Smooth muscle cell (in vitro differentiated cells): ENCODE measurements around the gene PXDN. TPM values are rescaled to one million over a fixed set of nuclear protein-coding genes. Genes with fewer than 3 reads are reported as not detected.
"Not testable (repeated sequence)": the region's sequence is repeated elsewhere in the genome, so short reads cannot be mapped to it uniquely, and the experiment has no call there.

Experiments
- DNase-seq: peaks from one replicate; lab custom pipeline; 2025; ENCODE audit not compliant: unreplicated experiment; lab: John Stamatoyannopoulos, UW
- H2AFZ ChIP-seq: fragments of 200-600 bp; sonication (generic); 2 replicates; pipeline ENCODE4 v1.6.0; 2016; ENCODE audit warnings: antibody characterized with exemption, low read depth, mild to moderate bottlenecking
- H3F3A ChIP-seq: fragments of 200-600 bp; sonication (generic); 2 replicates; pipeline ENCODE4 v1.6.0; 2017; ENCODE audit warnings: antibody characterized with exemption, low read depth
- H3K27ac ChIP-seq: fragments of 200-600 bp; sonication (generic); 2 replicates; pipeline ENCODE4 v1.5.1; 2016; ENCODE audit warnings: low read depth, mild to moderate bottlenecking
- H3K27me3 ChIP-seq: fragments of 200-600 bp; sonication (generic); 2 replicates; pipeline ENCODE4 v1.6.1; 2016; ENCODE audit warnings: low read depth, mild to moderate bottlenecking
- H3K36me3 ChIP-seq: fragments of 200-600 bp; sonication (generic); 2 replicates; pipeline ENCODE4 v1.5.1; 2016; ENCODE audit warnings: low read depth
- H3K4me1 ChIP-seq: fragments of 200-600 bp; sonication (generic); 2 replicates; pipeline ENCODE4 v1.5.1; 2016; ENCODE audit warnings: low read depth
- H3K4me2 ChIP-seq: fragments of 200-600 bp; sonication (generic); 2 replicates; pipeline ENCODE4 v1.6.0; 2016; ENCODE audit warnings: mild to moderate bottlenecking
- H3K4me3 ChIP-seq: fragments of 200-600 bp; sonication (generic); 2 replicates; pipeline ENCODE4 v1.5.1; 2016; ENCODE audit warnings: mild to moderate bottlenecking
- H3K79me2 ChIP-seq: fragments of 200-600 bp; sonication (generic); 2 replicates; pipeline ENCODE4 v1.6.0; 2016; ENCODE audit warnings: low read depth, mild to moderate bottlenecking
- H3K9ac ChIP-seq: fragments of 200-600 bp; sonication (generic); 2 replicates; pipeline ENCODE4 v1.6.0; 2016; ENCODE audit warnings: low read depth
- H3K9me3 ChIP-seq: fragments of 200-600 bp; sonication (generic); replicated peaks from 2 replicates; pipeline ENCODE4 v1.5.1; 2016; ENCODE audit warnings: low read depth
- H4K20me1 ChIP-seq: fragments of 200-600 bp; sonication (generic); 2 replicates; pipeline ENCODE4 v1.6.0; 2016; ENCODE audit warnings: low read depth
- CTCF ChIP-seq: fragments of 200-600 bp; sonication (generic); IDR thresholded peaks from 2 replicates; pipeline ENCODE4 v1.5.1; 2017; ENCODE audit warnings: borderline replicate concordance, mild to moderate bottlenecking, antibody characterized with exemption; ENCODE audit not compliant: insufficient read depth, poor library complexity, severe bottlenecking
- WGBS: methylation state at CpG from one replicate; pipeline ENCODE4 v1.1.7; 2016; ENCODE audit warnings: low lambda C conversion rate; 5-methylcytosine and 5-hydroxymethylcytosine counted together
- polyA plus RNA-seq: library from polyadenylated mRNA; unstranded; fragments of >200 nt; fragmentation: Nextera tagmentation; extraction: Ambion mirVana; gene quantifications from 2 replicates; pipeline ENCODE4 v1.2.1, GENCODE V29; 2016
- total RNA-seq: library from RNA; depleted of rRNA; stranded (reverse); fragments of >200 nt; gene quantifications from 2 replicates; pipeline ENCODE4 v1.2.3, GENCODE V29; 2014

PXDN gene
- total and polyA plus RNA-seq, 2 experiments from 2014 or later, result 328 to 333 TPM

GRCh38 chr2:1759611-1759930 is 15.3 kb upstream of the PXDN start:
- no peaks in the 10 kb centered on the region for H3K79me2 ChIP-seq
- DNase-seq, result no peak
- TF ChIP-seq CTCF, result no peak
- H3K36me3 ChIP-seq, result no peaks in the 10 kb centered on the region
- no peak overlapping the region for H3K9ac ChIP-seq
- H3K27ac ChIP-seq, result no peak overlapping the region
- no peak overlapping the region for H3K4me2 ChIP-seq
- H3F3A ChIP-seq, result no peaks in the 10 kb centered on the region
- H3K4me3 ChIP-seq, result no peak overlapping the region
- H3K27me3 ChIP-seq, result no peaks in the 10 kb centered on the region
- H4K20me1 ChIP-seq, result no peaks in the 10 kb centered on the region
- 95% methylated on average over 13 of the region's 13 CpGs for WGBS
- H2AFZ ChIP-seq, result no peak overlapping the region
- H3K4me1 ChIP-seq, result no peaks in the 10 kb centered on the region
- no peaks in the 10 kb centered on the region for H3K9me3 ChIP-seq

GRCh38 chr2:1758774-1759610 is 14.7 kb upstream of the PXDN start:
- no peaks in the 10 kb centered on the region for H4K20me1 ChIP-seq
- H3F3A ChIP-seq, result no peaks in the 10 kb centered on the region
- H3K9me3 ChIP-seq, result no peaks in the 10 kb centered on the region
- no peak overlapping the region for H3K27ac ChIP-seq
- H3K4me1 ChIP-seq, result no peaks in the 10 kb centered on the region
- no peak for TF ChIP-seq CTCF
- H2AFZ ChIP-seq, result no peak overlapping the region
- no peak overlapping the region for H3K4me2 ChIP-seq
- H3K27me3 ChIP-seq, result no peaks in the 10 kb centered on the region
- H3K36me3 ChIP-seq, result no peaks in the 10 kb centered on the region
- DNase-seq, result no peak
- no peak overlapping the region for H3K4me3 ChIP-seq
- no peaks in the 10 kb centered on the region for H3K79me2 ChIP-seq
- no peak overlapping the region for H3K9ac ChIP-seq
- 90% methylated on average over 20 of the region's 26 CpGs for WGBS

GRCh38 chr2:1758171-1758570 is 13.9 kb upstream of the PXDN start:
- Histone ChIP-seq H4K20me1 (no peaks in the 10 kb centered on the region), H3K79me2 (no peaks in the 10 kb centered on the region), H2AFZ (no peak overlapping the region), H3K27ac (no peak overlapping the region), H3K4me2 (no peak overlapping the region), H3K9me3 (no peaks in the 10 kb centered on the region), H3K4me3 (no peak overlapping the region), H3K9ac (no peak overlapping the region), H3F3A (no peaks in the 10 kb centered on the region), H3K4me1 (no peaks in the 10 kb centered on the region), H3K27me3 (no peaks in the 10 kb centered on the region), H3K36me3 (no peaks in the 10 kb centered on the region)
- no peak for TF ChIP-seq CTCF
- no peak for DNase-seq
- WGBS, result 53% methylated on average over 5 of the region's 5 CpGs

GRCh38 chr2:1757567-1757966 is 13.3 kb upstream of the PXDN start:
- Histone ChIP-seq H3K27ac (no peak overlapping the region), H3K36me3 (no peaks in the 10 kb centered on the region), H3K79me2 (no peaks in the 10 kb centered on the region), H3K27me3 (no peaks in the 10 kb centered on the region), H3K9me3 (no peaks in the 10 kb centered on the region), H3K4me3 (no peak overlapping the region), H3K4me1 (no peaks in the 10 kb centered on the region), H3K9ac (no peak overlapping the region), H3K4me2 (no peak overlapping the region), H4K20me1 (no peaks in the 10 kb centered on the region), H2AFZ (no peak overlapping the region), H3F3A (no peaks in the 10 kb centered on the region)
- TF ChIP-seq CTCF, result no peak
- 86% methylated on average over 4 of the region's 4 CpGs for WGBS
- DNase-seq, result no peak

- peak overlapping the region; percentile 64 for H3K27ac ChIP-seq
- not testable (repeated sequence) for H2AFZ ChIP-seq, H3K9me3 ChIP-seq, H3K4me2 ChIP-seq, H3K27me3 ChIP-seq, H3K79me2 ChIP-seq, H4K20me1 ChIP-seq, DNase-seq, H3K9ac ChIP-seq, H3F3A ChIP-seq, H3K4me3 ChIP-seq, H3K36me3 ChIP-seq, H3K4me1 ChIP-seq
- 94% methylated on average over 12 of the region's 12 CpGs for WGBS
Observed at GRCh38 chr2:1757146-1757545, 12.8 kb upstream of the PXDN start.
